DOHH2 (cell line): ENCODE measurements around the gene MYNN.

Source experiments
- H3F3A ChIP-seq: fragments of 200-600 bp; sonication (generic), shearing (Covaris generic); 2 replicates; pipeline ENCODE4 v1.6.0; 2016; ENCODE audit warnings: antibody characterized with exemption, mild to moderate bottlenecking; ENCODE audit not compliant: control insufficient read depth, insufficient read depth
- H3K27ac ChIP-seq: fragments of 200-600 bp; sonication (generic); 2 replicates; pipeline ENCODE4 v1.5.1; 2014; ENCODE audit warnings: low read depth, mild to moderate bottlenecking, low read length, moderate library complexity
- H3K27me3 ChIP-seq: fragments of 200-600 bp; sonication (generic); 2 replicates; pipeline ENCODE4 v1.6.1; 2014; ENCODE audit warnings: mild to moderate bottlenecking, low read length, mixed read lengths; ENCODE audit not compliant: control insufficient read depth
- H3K36me3 ChIP-seq: fragments of 200-600 bp; sonication (generic); 2 replicates; pipeline ENCODE4 v1.6.1; 2014; ENCODE audit warnings: mild to moderate bottlenecking, low read length, moderate library complexity, mixed read lengths; ENCODE audit not compliant: control insufficient read depth
- H3K4me1 ChIP-seq: fragments of 200-600 bp; sonication (generic); 2 replicates; pipeline ENCODE4 v1.6.1; 2014; ENCODE audit warnings: mild to moderate bottlenecking, low read length, mixed read lengths; ENCODE audit not compliant: control insufficient read depth
- H3K4me2 ChIP-seq: fragments of 200-600 bp; sonication (generic); 2 replicates; pipeline ENCODE4 v1.6.0; 2014; ENCODE audit warnings: mild to moderate bottlenecking, low read length, moderate library complexity
- H3K4me3 ChIP-seq: fragments of 200-600 bp; sonication (generic); 2 replicates; pipeline ENCODE4 v1.5.1; 2014; ENCODE audit warnings: mild to moderate bottlenecking, low read length, mixed read lengths
- H3K79me2 ChIP-seq: fragments of 200-600 bp; sonication (generic); 2 replicates; pipeline ENCODE4 v1.6.1; 2014; ENCODE audit warnings: mild to moderate bottlenecking, low read length, mixed read lengths; ENCODE audit not compliant: control insufficient read depth
- H3K9me2 ChIP-seq: fragments of 200-600 bp; sonication (generic); replicated peaks from 2 replicates; pipeline ENCODE4 v1.6.1; 2014; ENCODE audit warnings: mild to moderate bottlenecking, low read length, mixed read lengths; ENCODE audit not compliant: control insufficient read depth
- H3K9me3 ChIP-seq: fragments of 200-600 bp; sonication (generic); 2 replicates; pipeline ENCODE4 v1.6.1; 2014; ENCODE audit warnings: antibody characterized with exemption, low read length, mixed read lengths; ENCODE audit not compliant: control insufficient read depth, insufficient read depth
- H4K20me1 ChIP-seq: fragments of 200-600 bp; sonication (generic); 2 replicates; pipeline ENCODE4 v1.6.0; 2014; ENCODE audit warnings: low read depth, mild to moderate bottlenecking, antibody characterized with exemption, low read length, moderate library complexity; ENCODE audit not compliant: control insufficient read depth, insufficient read depth
- CTCF ChIP-seq: fragments of 200-600 bp; sonication (generic); IDR thresholded peaks from one replicate; pipeline ENCODE4 v1.5.1; 2014; ENCODE audit warnings: antibody characterized with exemption, mild to moderate bottlenecking, low read depth, low read length; ENCODE audit not compliant: poor library complexity, severe bottlenecking
- EZH2phosphoT487 ChIP-seq: fragments of 200-600 bp; sonication (generic); IDR thresholded peaks from 2 replicates; pipeline ENCODE4 v1.6.1; 2017; ENCODE audit warnings: borderline replicate concordance, mild to moderate bottlenecking, antibody characterized with exemption, low read length, moderate library complexity, mixed read lengths

Gene MYNN

GRCh38 chr3:169836942-169837275 is 63.7 kb downstream of the MYNN start:
- no peak overlapping the region for H3K4me3 ChIP-seq
- no peak for TF ChIP-seq EZH2phosphoT487
- no peak for TF ChIP-seq CTCF
- H4K20me1 ChIP-seq: no peaks in the 10 kb centered on the region
- no peaks in the 10 kb centered on the region for H3K27me3 ChIP-seq
- peaks cover 54% of the 10 kb centered on the region for H3K4me1 ChIP-seq
- H3K4me2 ChIP-seq: no peak overlapping the region
- no peaks in the 10 kb centered on the region for H3K9me2 ChIP-seq
- H3F3A ChIP-seq: peaks cover 11% of the 10 kb centered on the region
- no peaks in the 10 kb centered on the region for H3K79me2 ChIP-seq
- no peaks in the 10 kb centered on the region for H3K9me3 ChIP-seq
- H3K36me3 ChIP-seq: peaks cover 10% of the 10 kb centered on the region
- H3K27ac ChIP-seq: no peak overlapping the region

- peaks cover 14% of the 10 kb centered on the region for H3F3A ChIP-seq
- no peak overlapping the region for H3K4me2 ChIP-seq
- H3K36me3 ChIP-seq: peaks cover 10% of the 10 kb centered on the region
- TF ChIP-seq EZH2phosphoT487 (no peak), CTCF (no peak)
- no peak overlapping the region for H3K4me3 ChIP-seq
- H3K9me3 ChIP-seq: no peaks in the 10 kb centered on the region
- peaks cover 68% of the 10 kb centered on the region for H3K4me1 ChIP-seq
- no peaks in the 10 kb centered on the region for H4K20me1 ChIP-seq
- H3K79me2 ChIP-seq: no peaks in the 10 kb centered on the region
- H3K27ac ChIP-seq: no peak overlapping the region
- H3K27me3 ChIP-seq: no peaks in the 10 kb centered on the region
- no peaks in the 10 kb centered on the region for H3K9me2 ChIP-seq
Observed at GRCh38 chr3:169838511-169839030, 65.4 kb downstream of the MYNN start.
